Myocyte (in vitro differentiated cells): Measurements from ENCODE around the gene SARNP. TPM values are rescaled to one million over a fixed set of nuclear protein-coding genes. Genes with fewer than 3 reads are reported as not detected.
A peak's percentile ranks its signal among the peaks of the same experiment; 100 is the strongest.
"Not testable (repeated sequence)": the region's sequence is repeated elsewhere in the genome, so short reads cannot be mapped to it uniquely, and the experiment has no call there.

Experiments
- DNase-seq: peaks from one replicate; pipeline ENCODE4 v3.0.0-alpha.2; 2012; ENCODE audit warnings: low read depth
- total RNA-seq: library from RNA; depleted of rRNA; stranded (reverse); fragments of >200 nt; gene quantifications from 2 replicates; pipeline ENCODE4 v1.2.3, GENCODE V29; 2014

Gene SARNP
- total RNA-seq, 1 donor from 2014 or later, result 75.3 TPM

DNA sequence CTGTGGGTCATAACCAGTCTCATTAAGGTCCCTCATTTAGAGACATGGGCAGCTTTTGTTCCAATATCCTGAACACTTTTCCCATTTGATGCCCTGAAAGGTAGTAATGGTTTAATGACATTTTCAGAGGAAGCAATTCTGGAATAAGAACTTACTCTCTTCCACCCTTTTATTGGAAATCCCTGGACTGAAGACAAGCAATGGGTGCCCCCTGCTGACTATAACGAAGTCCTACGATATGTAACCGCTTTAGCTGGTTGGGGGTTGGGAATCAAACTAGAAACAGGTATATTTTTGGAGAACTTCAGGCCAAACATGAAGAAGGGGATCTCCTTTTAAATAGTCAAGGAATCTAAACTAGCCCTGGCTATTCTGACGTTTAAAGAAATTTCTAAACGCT, 20.5 kb downstream of the SARNP start:
- DNase-seq, result peak; percentile 53

DNA sequence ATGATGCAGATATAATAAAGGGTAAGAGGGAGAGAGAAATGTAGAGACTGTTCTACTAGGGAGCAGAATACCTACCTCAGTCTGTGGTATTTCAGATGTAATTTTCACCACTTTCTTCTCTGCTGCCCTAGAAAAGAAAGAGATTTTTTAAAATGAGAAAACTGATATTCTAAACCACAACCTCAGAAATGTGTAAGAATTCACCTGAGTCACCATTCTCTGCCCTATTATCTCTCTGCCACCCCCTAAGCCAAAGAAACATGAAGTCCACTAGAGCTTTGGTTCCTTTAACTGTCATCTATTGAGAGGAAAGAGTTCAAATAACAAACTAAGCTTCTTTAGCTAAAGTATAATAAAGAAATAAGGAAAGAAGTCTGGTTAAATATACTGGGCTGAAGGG, 21.6 kb downstream of the SARNP start:
- no peak for DNase-seq

DNA sequence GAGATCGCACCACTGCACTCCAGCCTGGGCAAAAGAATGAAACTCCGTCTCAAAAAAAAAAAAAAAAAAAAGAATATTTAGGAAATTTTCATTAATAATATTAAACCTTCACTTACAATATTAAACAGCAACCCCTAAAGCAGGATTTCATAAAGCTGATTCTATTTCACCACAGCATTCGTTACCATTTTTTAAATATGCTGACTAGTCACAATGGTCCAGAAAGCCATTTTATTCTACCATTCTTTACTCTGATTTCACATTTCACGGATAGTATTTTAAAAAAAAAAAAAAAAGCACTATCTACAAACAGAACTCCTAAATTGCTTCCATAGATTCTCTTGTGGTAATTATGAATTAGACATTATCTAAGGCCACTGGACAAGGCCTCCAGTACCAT, 27.6 kb downstream of the SARNP start:
- DNase-seq, result no peak

DNA sequence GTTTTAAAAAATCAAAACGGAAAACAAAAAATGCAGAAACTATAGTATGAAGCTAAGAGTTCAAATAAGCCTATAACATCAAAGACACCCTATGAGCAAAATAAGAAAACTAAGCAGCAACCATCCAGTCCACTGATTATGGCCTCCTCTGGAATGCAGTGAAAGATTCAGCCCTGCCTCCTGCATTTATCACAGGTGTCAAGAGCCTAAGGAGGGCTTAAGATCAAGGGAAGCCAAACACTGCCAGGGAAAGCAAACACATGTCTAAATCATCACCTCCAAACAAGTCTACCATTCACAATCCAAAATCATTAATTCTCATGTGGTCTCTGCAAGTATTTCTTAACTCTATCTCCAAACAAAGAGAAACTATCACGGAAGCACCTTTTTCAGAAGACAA, 28.4 kb downstream of the SARNP start:
- no peak for DNase-seq

DNA sequence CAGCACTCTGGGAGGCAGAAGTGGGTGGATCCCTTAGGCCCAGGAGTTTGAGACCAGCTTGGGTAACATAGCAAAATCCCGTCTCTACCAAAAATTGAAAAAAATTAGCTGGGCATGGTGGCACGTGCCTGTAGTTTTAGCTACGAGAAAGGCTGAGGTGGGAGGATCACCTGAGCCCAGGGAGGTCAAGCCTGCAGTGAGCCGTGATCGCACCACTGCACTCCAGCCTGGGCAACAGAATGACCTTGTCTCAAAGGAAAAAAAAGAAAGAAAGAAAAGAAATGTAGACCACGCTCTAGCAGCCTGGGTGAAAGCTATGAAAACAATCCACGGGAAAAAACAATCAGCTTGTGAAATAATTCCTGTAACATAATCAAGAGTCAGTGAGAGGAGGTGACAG, 29.0 kb downstream of the SARNP start:
- no peak for DNase-seq

DNA sequence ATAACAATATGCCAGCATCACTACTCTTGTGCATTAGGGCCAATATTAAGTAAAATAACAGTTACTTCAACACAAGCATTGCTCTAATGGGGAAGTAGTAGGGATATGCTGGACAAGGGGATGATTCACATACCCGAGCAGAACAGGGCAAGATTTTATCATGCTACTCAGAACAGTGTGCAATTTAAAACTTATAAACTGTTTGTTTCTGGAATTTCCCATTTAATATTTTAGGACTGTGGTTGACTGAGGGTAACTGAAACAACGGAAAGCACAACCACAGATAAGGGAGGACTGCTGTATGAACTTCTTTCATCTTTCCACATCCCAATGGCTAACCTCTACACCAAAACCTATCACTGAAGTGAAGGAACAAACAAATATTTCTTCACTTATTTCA, 36.8 kb downstream of the SARNP start:
- no peak for DNase-seq

DNA sequence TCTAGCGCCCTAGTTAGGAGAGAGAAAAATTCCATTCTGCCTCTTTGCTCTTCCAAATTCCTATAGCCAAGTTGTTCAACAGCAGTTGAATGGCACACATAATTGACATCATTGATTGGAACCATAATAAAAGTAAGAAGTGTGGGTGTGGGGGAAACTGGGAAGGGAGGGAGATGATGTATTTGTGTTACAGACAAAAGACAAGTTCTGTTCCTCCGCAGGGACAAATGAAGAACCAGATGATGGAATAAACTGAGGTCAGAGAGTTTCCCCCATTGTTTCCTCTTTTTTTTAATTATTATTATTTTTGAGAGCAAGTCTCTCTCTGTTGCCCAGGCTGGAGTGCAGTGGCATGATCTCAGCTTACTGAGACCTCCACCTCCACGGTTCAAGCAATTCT, 39.7 kb downstream of the SARNP start:
- no peak for DNase-seq

DNA sequence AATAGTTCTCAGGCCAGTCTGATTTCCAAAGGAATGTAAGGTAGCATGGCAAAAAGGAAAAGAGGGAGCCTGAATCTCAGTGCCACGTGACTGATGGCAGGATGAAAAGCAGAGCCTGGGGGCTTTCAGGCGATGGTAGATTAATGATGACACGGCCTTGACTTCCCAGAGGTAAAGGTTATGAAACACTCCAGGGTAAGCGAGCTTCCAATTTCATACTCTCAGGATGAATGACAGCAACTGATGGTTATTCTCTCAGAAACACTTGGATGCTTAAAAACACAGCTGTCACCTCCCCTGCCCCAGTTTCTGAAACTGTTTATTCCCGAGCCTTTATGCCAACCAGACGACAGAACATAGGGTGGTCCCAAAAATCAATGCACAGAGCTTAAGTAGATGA, 45.8 kb downstream of the SARNP start:
- peak; percentile 75 for DNase-seq

DNA sequence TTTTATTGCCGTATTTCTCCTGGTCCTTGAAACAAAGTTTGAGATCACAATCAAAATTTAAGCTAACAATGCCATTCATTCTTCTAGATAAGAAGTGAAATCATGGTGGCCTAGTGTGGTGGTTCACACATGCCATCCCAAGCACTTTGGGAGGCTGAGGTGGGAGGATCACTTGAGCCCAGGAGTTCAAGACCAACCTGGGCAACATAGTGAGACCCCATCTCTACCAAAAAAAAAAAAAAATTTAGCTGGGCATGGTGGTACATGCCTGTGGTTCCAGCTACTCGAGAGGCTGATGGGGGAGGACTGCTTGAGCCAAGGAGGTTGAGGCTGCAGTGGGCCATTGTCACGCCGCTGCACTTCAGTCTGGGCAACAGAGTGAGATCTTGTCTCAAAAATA, 50.4 kb downstream of the SARNP start:
- no peak for DNase-seq

DNA sequence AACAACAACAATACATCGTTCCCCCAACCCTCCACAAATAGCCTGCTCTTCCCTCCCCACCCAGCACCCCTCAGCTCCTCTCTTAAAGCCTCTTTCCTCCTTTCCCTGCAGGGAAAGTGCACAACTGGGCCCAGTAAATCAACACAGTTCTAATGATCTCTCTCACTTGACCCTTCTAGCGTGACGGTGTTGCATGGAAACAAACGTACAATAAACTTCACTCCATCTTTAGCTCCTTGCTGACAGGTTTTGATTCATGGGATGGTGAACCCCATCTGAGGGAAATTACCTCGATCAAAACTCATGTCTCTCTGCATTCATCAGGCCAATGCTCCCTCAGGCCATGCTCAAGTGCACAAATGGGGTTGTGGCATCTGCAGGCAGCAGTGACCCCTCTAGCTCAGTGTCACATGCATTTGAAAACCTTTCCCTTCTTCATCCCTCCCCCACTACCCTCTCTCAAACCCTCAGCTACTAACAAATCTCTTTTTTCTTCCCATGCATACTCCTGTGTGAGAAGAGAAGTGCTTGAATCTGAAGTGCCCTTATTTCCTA, 51.7 kb downstream of the SARNP start:
- DNase-seq, result no peak

DNA sequence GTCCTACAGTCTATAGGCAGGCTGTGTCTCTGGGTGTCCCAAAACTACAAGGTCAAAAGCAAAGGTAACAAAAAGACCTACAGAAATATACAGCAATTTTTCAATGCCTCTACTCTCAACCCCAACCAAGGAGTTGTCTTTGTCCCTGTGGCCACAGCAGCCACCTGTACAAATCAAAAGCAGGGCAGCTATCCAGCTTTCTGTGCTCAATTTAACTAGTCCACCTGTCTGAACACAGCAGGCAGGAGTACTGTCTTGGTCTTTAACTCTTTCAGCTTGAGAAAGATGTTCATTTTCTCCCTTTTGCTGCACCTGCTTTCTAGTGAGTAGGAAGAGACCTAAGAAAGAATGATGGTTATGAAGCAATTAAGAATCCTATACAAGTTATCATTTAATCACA, 54.9 kb downstream of the SARNP start:
- no peak for DNase-seq

DNA sequence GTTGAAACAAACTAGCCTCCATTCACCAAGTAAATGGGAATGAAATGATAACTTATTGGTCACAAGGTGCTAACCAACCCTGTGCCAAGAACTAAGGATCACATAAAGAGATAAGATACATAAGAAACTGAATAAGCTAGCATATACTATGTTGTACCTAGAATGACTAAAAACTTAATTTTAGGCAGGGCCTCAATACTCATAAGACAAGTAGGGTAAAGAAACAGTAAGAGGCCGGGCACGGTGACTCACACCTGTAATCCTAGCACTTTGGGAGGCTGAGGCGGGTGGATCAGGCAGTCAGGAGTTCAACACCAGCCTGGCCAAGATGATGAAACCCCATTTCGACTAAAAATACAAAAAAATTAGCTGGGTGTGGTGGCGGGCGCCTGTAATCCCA, 56.9 kb downstream of the SARNP start:
- no peak for DNase-seq

DNA sequence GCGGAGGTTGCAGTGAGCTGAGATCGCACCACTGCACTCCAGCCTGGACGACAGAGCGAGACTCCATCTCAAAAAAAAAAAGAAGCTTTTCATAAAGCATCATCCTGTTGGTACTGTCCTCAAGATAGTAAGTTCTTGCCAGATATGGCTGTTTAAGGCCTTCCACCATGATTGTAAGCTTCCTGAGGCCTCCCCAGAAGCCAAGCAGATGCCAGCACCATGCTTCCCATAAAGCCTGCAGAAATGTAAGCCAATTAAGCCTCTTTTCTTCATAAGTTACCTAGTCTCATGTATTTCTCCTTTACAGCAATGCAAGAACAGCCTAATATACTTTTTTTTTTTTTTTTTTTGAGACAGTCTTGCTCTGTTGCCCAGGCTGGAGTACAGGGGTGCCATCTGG, 58.9 kb downstream of the SARNP start:
- DNase-seq, result not testable (repeated sequence)

DNA sequence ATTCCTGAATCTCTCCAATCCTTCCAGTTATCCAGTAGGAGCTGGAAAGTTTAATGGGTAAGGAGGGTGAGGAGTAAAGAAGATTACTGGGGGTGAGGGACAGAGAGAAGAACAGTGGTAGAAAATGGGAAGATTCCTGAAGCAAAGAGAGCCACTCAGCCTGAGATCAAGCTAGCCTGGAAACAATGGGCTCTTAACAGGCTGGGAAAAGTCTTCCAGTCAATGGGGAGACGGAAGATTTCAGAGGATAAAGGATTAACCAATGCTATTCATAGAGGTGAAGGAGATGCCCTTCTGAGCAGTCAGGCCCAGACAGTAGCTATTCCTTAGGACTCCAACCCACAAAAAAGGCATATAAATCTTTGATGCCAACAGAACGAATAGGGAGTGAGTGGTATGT, 59.8 kb downstream of the SARNP start:
- DNase-seq, result no peak

DNA sequence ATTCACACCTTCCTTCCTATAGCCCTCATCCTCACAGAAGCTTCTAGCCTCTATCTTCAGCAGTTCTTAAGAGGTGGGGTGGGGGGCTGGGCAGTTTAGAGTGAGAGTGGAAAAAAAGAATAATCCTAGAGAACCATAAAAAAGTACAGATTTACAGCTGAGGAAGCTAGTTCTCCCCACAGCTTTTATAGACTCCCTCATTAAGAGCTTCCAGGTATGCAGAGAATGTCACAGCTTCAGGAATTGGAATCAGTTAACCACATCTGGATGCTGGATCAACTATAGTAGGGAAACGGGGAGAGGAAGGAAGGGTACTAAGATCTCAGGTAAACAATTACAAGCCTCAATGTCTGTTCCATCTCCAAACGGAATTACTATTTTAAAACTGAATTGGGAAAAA, 62.3 kb downstream of the SARNP start:
- DNase-seq, result no peak

DNA sequence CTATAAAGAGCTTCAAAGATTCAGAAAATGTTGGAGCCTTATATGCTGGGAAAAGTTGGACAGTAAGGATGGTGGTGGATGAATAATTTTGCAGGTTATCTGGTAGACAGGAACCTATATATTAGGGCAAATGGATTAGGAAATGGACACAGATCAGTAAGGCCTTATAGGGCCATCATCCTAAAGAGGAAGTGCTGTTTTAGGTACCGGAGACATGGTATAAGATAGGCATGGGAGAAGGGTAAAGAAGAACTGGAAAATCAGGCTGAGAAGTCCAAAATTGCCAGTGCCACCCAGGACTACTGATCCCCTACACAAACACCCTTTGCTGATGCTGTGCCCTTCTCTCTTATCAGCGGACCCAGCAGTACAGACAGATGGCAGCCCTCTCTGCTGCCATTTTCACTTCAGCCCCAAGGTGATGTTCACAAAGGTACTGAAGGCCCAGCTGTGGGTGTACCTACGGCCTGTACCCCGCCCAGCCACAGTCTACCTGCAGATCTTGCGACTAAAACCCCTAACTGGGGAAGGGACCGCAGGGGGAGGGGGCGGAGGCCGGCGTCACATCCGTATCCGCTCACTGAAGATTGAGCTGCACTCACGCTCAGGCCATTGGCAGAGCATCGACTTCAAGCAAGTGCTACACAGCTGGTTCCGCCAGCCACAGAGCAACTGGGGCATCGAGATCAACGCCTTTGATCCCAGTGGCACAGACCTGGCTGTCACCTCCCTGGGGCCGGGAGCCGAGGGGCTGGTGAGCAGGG, 69.1 kb downstream of the SARNP start:
- no peak for DNase-seq

DNA sequence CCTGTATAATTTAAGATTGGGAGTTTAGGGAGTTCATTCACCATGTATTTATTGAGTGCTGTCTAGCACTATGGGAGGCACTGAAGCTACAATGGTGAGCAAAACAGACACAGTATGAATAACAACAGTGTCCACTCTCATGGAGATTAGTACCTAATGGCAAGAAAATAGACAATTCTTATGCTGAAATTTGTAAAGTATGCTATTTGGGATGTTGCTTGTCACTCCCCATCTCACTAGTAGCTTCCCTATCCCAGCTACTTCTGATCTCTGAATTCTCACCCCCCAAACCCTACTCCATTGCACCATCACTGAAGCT, 70.7 kb downstream of the SARNP start:
- no peak for DNase-seq

DNA sequence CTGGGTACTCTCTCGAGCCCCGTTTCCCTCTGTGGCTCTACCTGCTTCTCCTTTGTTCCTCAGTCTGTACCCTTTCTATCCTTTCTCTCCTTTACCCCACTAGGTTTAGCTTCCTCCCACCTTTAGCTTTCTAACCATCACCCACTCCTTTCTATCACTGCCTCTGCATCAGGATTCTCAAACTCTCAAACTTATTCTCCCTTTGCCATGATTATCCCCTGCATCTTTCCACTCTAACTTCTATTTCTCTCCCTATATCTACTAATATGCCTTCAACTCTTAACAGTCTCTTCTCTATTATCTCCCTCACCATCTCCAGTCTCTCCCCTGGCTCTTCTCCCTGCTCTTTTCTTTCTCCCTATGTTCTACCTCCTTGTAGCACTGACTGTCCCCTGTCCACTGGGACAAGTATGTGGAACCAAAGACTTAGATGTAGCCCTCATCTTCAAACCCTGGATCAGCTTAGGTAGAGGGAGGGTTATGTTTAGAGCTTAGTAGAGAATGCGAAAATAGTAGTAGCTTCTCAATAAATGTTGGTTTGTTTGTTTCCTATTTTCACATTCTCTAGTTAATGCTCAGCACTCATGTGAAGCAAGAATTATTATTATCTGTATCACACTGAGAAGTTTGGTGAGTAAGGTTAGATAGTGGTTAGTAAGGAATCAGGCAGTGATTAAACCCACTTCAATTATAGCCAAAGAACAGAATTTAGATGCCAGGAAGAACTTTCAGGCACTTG, 71.2 kb downstream of the SARNP start:
- no peak for DNase-seq

DNA sequence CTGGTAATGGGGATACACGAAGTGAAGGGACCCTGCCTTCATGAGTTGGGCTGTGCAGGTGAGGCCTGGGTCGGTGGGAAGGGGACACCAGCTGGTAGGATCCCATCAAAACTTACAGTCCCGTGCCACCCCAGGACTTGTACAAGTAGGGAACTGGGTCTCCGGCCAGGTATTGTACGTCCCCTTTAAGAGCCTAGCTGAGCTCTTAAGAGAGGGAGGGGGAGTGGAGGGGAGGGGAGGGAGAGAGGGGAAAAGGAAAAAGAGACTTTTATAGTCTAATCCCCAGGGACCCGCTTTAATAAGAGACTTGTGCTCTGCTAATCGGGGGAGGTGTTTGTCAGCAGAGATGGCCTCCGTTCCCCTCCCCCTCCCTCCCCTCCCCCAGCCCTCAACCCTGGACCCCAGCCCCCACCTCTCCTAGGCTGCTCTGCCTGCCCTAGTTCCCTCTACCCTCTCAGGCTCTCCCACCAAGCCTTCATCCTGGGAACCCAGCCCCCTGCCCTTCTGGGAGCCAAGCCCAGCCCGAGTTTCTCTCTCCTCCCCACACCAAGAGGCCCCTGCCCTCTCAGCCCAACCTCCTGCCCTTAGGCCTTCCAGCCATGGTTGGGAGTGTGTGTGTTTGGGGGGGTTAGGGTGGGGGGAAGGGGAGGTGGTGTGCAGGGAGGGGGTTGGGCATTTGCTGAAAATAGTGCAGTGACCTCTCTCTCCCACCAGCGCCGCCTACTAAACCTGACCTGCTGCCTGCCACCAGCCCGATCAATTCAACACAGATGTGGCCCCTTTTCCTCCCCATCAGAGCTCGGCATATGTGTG, 72.0 kb downstream of the SARNP start:
- DNase-seq, result peak; percentile 25

DNA sequence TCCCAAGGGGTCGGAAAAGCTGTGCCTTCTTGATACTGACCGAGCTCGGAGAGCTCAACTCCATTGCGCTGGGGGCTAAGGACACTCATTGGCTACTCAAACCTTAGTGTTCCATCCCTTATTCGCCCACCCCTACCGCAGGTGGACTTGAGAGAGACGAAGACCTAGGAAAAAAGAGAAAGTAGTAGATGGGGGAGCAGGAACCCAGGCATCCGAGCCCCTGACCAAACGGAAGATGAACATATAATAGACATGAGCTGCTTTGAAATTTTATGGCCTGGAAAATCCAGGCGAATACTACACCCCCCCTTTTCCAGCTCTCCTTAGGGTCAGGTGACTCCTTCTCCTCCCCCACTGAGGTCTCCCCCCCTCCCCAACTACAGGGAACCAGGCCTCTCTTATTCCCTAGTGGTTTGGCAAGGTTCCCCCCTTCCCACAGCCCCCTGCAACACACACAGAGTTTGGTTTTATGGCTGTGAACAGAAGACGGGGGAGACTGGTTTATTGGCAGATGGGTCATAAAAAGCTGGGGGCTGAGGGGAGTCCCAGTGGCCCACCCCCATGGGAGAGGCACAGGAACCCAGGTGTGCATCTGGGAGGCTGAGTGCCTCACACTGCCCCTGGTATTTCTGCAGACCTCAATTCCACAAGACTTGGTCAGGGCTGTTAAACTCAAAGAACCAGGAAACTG, 73.0 kb downstream of the SARNP start:
- DNase-seq, result no peak
